Right lobe of liver (tissue), 6 donors: ENCODE measurements around the gene SFRP2. TPM values are rescaled to one million over a fixed set of nuclear protein-coding genes. Genes with fewer than 3 reads are reported as not detected.

ENCODE experiments used
- ATAC-seq, 4 donors: fragments of 200-7000 bp; cut with Tn5 transposase; one replicate each; pipeline ENCODE4 v1.9.1; 2020; ENCODE audit warnings: mild to moderate bottlenecking in 4 of 4, moderate library complexity in 4 of 4
- DNase-seq, 3 donors: peaks; one replicate each; pipeline ENCODE4 v3.0.0-alpha.2; 2020
- H3K27ac ChIP-seq, 3 donors: fragments of 200-600 bp; one replicate each; pipeline ENCODE4 v1.8.0; 2022
- H3K27me3 ChIP-seq, 2 donors: fragments of 200-600 bp; one replicate each; pipeline ENCODE4 v1.8.0; 2022
- H3K36me3 ChIP-seq, 4 donors: fragments of 200-600 bp; sonication (generic) in 1 of 4; one replicate each; pipeline versions ENCODE4 v1.5.1 to v1.8.0; 2017 to 2022; ENCODE audit warnings: control low read depth in 1 of 4
- H3K4me1 ChIP-seq, 4 donors: fragments of 200-600 bp; sonication (generic) in 1 of 4; one replicate each; pipeline versions ENCODE4 v1.5.1 to v1.8.0; 2017 to 2022; ENCODE audit warnings: control low read depth in 1 of 4
- H3K4me3 ChIP-seq, 3 donors: fragments of 200-600 bp; one replicate each; pipeline ENCODE4 v1.8.0; 2022
- H3K9me3 ChIP-seq, 4 donors: fragments of 200-600 bp; sonication (generic) in 1 of 4; one replicate each; pipeline versions ENCODE4 v1.5.1 to v1.8.0; 2017 to 2022; ENCODE audit warnings: control low read depth in 1 of 4
- POLR2A ChIP-seq: fragments of 450-650 bp; IDR thresholded peaks from one replicate; pipeline ENCODE4 v1.6.1; 2017; ENCODE audit warnings: antibody characterized with exemption, mild to moderate bottlenecking
- WGBS: methylation state at CpG from one replicate; pipeline ENCODE4 v1.1.6; 2018; ENCODE audit warnings: low coverage, low lambda C conversion rate; ENCODE audit not compliant: insufficient coverage; ENCODE audit errors: missing lambda C conversion rate; 5-methylcytosine and 5-hydroxymethylcytosine counted together
- intact Hi-C, 2 donors: fragments of 100-400 bp; cut with DNase I; formaldehyde crosslinking; loops; one replicate each; pipeline versions ENCODE4 v1.11.2 to v1.14.1; 2022
- total RNA-seq, 6 experiments: library from RNA; depleted of rRNA in 2 of 6; stranded (reverse); fragments of >200 nt in 2 of 6; fragmentation: NEBNext Ultra II Directional in 3 of 6; extraction: Animal tissue kit (Norgen Biotek cat#: 25700) in 3 of 6; gene quantifications; one replicate each; pipeline versions ENCODE4 v1.1.0 to v1.2.4, GENCODE V29; 2016 to 2023
- TF ChIP-seq, protein P1 (sequence below), 4 donors: fragments of 200-600 bp in 3 of 4; fragments of 450-650 bp in 1 of 4; IDR thresholded peaks; one replicate each; pipeline versions ENCODE4 v1.5.1 to v1.8.0; 2016 to 2022; ENCODE audit warnings: antibody characterized with exemption in 4 of 4, mild to moderate bottlenecking in 2 of 4
- donor health status: DM: no; HTN: yes; CAD: no.
- donor health status: DM: no; HTN: no; CAD: no.
- donor health status: DM: no; HTN: no; CAD: no.
- donor health status: DM: no; HTN: yes; CAD: no.
- donor health status: DM: no; HTN: yes; CAD: no.

Gene SFRP2
- total RNA-seq, 6 experiments from 2014 or later: not detected

DNA sequence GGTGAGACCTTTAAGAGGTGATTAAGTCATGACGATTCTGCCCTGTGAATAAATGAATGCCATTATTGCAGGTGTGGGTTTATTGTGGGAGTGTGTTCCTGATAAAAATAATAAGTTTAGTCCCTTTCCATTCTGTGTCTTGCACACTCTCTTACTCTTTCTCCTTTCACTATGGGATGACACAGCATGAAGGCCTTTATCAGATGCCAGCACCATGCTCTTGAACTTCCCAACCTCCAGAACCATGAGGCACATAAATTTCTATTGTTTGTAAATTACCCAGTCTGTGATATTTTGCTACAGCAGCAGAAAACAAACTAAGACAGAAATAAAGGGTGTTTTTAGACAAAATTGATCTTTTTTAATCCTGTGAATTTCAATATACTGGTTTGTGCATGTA, 10.5 kb downstream of the SFRP2 start:
- TF ChIP-seq POLR2A: no peak
- TF ChIP-seq, protein P1, sequence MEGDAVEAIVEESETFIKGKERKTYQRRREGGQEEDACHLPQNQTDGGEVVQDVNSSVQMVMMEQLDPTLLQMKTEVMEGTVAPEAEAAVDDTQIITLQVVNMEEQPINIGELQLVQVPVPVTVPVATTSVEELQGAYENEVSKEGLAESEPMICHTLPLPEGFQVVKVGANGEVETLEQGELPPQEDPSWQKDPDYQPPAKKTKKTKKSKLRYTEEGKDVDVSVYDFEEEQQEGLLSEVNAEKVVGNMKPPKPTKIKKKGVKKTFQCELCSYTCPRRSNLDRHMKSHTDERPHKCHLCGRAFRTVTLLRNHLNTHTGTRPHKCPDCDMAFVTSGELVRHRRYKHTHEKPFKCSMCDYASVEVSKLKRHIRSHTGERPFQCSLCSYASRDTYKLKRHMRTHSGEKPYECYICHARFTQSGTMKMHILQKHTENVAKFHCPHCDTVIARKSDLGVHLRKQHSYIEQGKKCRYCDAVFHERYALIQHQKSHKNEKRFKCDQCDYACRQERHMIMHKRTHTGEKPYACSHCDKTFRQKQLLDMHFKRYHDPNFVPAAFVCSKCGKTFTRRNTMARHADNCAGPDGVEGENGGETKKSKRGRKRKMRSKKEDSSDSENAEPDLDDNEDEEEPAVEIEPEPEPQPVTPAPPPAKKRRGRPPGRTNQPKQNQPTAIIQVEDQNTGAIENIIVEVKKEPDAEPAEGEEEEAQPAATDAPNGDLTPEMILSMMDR (IDR thresholded peaks at IDR 0.05): no peak
- intact Hi-C loops: no loop called here
- Histone ChIP-seq H3K27ac (no peak overlapping the region), H3K36me3 (no peaks in the 10 kb centered on the region), H3K4me1 (no peaks in the 10 kb centered on the region), H3K4me3 (no peak overlapping the region), H3K9me3 (no peaks in the 10 kb centered on the region), H3K27me3 (no peaks in the 10 kb centered on the region)
- ATAC-seq: no peak
- DNase-seq: no peak
- WGBS: 63% methylated on average over 1 of the region's 1 CpG

DNA sequence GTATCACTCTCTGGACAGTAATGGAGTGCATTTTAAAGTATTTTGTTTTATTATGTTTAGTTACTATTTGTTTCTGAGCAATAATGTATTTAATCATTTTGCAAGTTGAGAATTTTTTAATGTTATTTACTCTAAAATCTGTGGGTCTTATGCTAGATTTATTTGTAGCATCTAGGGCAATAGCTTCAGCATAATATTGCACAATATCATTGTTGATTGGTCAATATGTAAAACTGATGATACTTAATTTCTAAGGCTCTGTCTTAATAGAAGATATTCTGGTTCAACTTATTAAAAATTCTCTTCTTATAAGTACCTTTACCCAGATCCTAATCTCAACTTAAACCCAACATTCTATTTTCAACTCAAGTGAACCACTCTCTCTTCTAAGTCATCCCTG, 11.5 kb downstream of the SFRP2 start:
- no peaks in the 10 kb centered on the region for H3K4me1 ChIP-seq
- intact Hi-C loops: no loop called here
- DNase-seq: no peak
- no peak overlapping the region for H3K4me3 ChIP-seq
- peaks cover 0 to 5% of the 10 kb centered on the region in 2 donors for H3K27me3 ChIP-seq
- no peaks in the 10 kb centered on the region for H3K9me3 ChIP-seq
- H3K36me3 ChIP-seq: no peaks in the 10 kb centered on the region
- ATAC-seq: no peak
- TF ChIP-seq, protein P1 (IDR thresholded peaks at IDR 0.05): no peak
- no peak for TF ChIP-seq POLR2A
- H3K27ac ChIP-seq: no peak overlapping the region

DNA sequence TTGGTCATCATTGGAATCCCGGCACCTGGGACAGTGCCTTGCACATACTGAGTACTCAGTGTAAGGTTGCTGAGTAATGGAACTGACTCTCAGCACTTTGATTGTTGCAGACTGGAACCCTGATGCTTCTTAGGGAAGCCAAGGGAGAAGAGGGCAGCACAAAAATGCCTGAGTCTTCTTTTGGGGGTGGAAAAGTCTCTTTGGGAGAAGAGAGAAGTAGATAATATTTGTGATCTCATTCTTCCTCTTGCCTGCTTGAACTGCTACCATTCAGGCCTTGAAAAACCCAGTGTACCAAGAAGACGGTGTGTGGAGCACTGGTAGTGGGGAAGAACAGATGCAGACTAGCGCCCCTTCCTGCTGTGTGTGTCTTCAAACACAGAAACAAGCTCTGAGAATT, 12.3 kb downstream of the SFRP2 start:
- intact Hi-C loops: no loop called here
- Histone ChIP-seq H3K27ac (no peak overlapping the region), H3K4me1 (no peaks in the 10 kb centered on the region), H3K36me3 (no peaks in the 10 kb centered on the region), H3K9me3 (no peaks in the 10 kb centered on the region), H3K27me3 (peaks cover 0 to 5% of the 10 kb centered on the region in 2 donors), H3K4me3 (no peak overlapping the region)
- ATAC-seq (no peak), DNase-seq (no peak)
- 56% methylated on average over 2 of the region's 3 CpGs for WGBS
- TF ChIP-seq, protein P1 (IDR thresholded peaks at IDR 0.05): no peak
- TF ChIP-seq POLR2A: no peak

DNA sequence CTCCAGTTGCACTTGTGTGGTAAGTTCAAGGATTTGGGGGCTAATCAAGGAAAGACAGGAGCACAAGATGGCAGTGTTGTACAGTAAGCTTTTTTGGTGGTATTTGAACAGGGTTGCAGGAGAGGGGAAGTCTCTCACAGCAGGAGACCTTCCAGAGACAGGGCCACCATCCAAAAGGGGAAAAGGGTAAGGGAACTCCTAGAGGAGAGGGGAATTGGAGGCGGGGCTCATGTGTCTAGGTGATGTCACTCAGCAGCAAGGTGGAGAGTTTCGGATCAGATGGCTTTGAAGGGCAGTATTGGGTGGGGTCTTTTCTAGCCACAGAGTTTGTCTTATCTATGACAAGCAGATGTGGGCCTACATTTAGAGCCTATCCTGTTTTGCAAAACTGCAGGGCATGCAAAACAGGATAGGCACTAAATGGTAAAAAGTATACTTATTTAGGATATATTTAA, 15.6 kb downstream of the SFRP2 start:
- peaks cover 0 to 5% of the 10 kb centered on the region in 2 donors for H3K27me3 ChIP-seq
- no peak for DNase-seq
- intact Hi-C loops: no loop called here
- H3K36me3 ChIP-seq: no peaks in the 10 kb centered on the region
- ATAC-seq: peak in 1 of 4 donors; percentile 29
- H3K9me3 ChIP-seq: no peaks in the 10 kb centered on the region
- TF ChIP-seq, protein P1 (IDR thresholded peaks at IDR 0.05): no peak
- TF ChIP-seq POLR2A: no peak
- H3K4me3 ChIP-seq: no peak overlapping the region
- WGBS: 40% methylated on average over 1 of the region's 2 CpGs
- no peak overlapping the region for H3K27ac ChIP-seq
- no peaks in the 10 kb centered on the region for H3K4me1 ChIP-seq

DNA sequence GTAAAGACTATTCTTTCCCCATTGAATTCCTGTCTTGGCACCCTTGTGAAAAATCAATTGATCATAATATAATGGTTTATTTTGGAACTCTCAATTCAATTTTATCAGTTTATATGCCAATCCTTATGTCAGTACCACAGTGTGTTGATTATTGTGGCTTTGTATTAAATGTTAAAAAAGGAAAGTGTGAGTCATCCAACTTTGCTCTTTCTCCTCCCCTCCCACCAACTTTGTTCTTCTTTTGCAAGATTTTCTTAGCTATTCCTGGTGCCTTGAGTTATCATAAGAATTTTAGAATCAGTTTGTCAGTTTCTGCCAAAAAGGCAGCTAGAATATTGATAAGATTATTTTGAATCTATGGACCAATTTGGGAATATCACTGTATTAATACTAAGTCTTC, 17.8 kb downstream of the SFRP2 start:
- Histone ChIP-seq H3K27me3 (peaks cover 0 to 5% of the 10 kb centered on the region in 2 donors), H3K9me3 (no peaks in the 10 kb centered on the region), H3K4me3 (no peak overlapping the region), H3K36me3 (no peaks in the 10 kb centered on the region), H3K4me1 (no peaks in the 10 kb centered on the region), H3K27ac (no peak overlapping the region)
- intact Hi-C loops: no loop called here
- no peak for DNase-seq
- ATAC-seq: no peak
- TF ChIP-seq POLR2A: no peak
- TF ChIP-seq, protein P1 (IDR thresholded peaks at IDR 0.05): no peak
